Measurements from ENCODE around the gene TPCN1. TPM values are rescaled to one million over a fixed set of nuclear protein-coding genes. Genes with fewer than 3 reads are reported as not detected.

Gene TPCN1
- total and polyA plus RNA-seq, 9 donors, result 28.0 to 65.6 (median 47.6) TPM

DNA sequence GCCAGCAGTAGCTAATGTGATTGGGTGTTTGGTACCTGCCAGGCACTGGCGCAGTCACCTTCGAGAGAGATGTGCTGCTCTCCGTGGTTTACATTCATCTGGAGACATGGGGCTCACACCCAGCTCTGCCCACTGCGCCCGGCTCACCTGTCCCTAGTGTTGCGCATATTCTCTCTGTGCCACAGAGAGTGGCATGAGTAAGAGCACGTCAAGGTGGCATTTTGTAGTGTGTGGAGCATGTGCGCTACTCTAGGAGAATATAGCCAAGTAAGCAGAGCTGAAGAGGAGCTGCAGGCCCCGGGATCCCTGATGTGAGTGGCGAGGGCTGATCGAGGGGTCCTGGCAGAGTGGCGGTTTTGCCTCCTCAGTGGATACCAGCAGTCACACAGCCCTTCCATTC, 46.9 kb downstream of the TPCN1 start:
- 92 to 96% (median 95%) methylated on average over 12 of the region's 12 CpGs for WGBS, 3 donors
- H3K27ac ChIP-seq, result no peak overlapping the region

DNA sequence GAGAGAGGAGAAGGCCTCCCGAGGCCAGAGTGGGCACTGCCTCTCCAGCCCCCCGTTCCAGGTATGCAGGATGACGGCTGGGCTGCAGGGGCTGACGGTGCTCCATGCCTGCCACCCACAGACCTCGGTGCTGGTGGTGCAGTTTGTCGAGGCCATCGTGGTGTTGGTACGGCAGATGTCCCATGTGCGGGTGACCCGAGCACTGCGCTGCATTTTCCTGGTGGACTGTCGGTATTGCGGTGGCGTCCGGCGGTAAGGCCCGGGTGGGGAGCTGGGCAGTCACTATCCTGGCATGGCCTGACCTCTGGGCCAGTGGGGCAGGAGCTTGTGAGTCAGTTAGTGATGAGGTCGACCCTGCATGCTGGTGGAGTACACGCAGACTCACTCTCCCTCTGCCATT, 47.4 kb downstream of the TPCN1 start:
- DNase-seq, result peak in 3 of 5 donors; percentile 22 to 38 (median 30)
- H3K4me3 ChIP-seq, result no peak overlapping the region
- H3K9me3 ChIP-seq, result no peaks in the 10 kb centered on the region
- H3K4me1 ChIP-seq (ENCODE audit: insufficient read depth), result peaks cover 21% of the 10 kb centered on the region
- H3K27ac ChIP-seq, result no peak overlapping the region
- no peaks in the 10 kb centered on the region for H3K27me3 ChIP-seq
- intact Hi-C loops (cut with DNase I), result loop anchor here in 1 of 4 donors (2.0 kb wide), 1 partner anchor 48 kb away; the partner anchor contains the start of gene TPCN1
- no peaks in the 10 kb centered on the region for H3K36me3 ChIP-seq
- TF ChIP-seq, protein P1, sequence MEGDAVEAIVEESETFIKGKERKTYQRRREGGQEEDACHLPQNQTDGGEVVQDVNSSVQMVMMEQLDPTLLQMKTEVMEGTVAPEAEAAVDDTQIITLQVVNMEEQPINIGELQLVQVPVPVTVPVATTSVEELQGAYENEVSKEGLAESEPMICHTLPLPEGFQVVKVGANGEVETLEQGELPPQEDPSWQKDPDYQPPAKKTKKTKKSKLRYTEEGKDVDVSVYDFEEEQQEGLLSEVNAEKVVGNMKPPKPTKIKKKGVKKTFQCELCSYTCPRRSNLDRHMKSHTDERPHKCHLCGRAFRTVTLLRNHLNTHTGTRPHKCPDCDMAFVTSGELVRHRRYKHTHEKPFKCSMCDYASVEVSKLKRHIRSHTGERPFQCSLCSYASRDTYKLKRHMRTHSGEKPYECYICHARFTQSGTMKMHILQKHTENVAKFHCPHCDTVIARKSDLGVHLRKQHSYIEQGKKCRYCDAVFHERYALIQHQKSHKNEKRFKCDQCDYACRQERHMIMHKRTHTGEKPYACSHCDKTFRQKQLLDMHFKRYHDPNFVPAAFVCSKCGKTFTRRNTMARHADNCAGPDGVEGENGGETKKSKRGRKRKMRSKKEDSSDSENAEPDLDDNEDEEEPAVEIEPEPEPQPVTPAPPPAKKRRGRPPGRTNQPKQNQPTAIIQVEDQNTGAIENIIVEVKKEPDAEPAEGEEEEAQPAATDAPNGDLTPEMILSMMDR (IDR thresholded peaks at IDR 0.05), result no peak
- no peak for TF ChIP-seq POLR2A (IDR thresholded peaks at IDR 0.05)
- WGBS, 3 donors, result 91 to 95% (median 91%) methylated on average over 19 of the region's 19 CpGs

More for the DNA sequence above, 46.9 kb downstream of the TPCN1 start:
- no peaks in the 10 kb centered on the region for H3K36me3 ChIP-seq
- peaks cover 17% of the 10 kb centered on the region for H3K4me1 ChIP-seq (ENCODE audit: insufficient read depth)
- TF ChIP-seq, protein P1 (IDR thresholded peaks at IDR 0.05), result no peak
- TF ChIP-seq EP300 (IDR thresholded peaks at IDR 0.05), result no peak
- no peak for TF ChIP-seq POLR2A (IDR thresholded peaks at IDR 0.05)
- no peaks in the 10 kb centered on the region for H3K27me3 ChIP-seq
- no peaks in the 10 kb centered on the region for H3K9me3 ChIP-seq
- intact Hi-C loops (cut with DNase I), result loop anchor here in 1 of 4 donors (2.0 kb wide), 1 partner anchor 47 kb away; the partner anchor contains the start of gene TPCN1
- H3K4me3 ChIP-seq, result no peak overlapping the region
- peak in 2 of 5 donors; percentile 22 to 33 for DNase-seq

DNA sequence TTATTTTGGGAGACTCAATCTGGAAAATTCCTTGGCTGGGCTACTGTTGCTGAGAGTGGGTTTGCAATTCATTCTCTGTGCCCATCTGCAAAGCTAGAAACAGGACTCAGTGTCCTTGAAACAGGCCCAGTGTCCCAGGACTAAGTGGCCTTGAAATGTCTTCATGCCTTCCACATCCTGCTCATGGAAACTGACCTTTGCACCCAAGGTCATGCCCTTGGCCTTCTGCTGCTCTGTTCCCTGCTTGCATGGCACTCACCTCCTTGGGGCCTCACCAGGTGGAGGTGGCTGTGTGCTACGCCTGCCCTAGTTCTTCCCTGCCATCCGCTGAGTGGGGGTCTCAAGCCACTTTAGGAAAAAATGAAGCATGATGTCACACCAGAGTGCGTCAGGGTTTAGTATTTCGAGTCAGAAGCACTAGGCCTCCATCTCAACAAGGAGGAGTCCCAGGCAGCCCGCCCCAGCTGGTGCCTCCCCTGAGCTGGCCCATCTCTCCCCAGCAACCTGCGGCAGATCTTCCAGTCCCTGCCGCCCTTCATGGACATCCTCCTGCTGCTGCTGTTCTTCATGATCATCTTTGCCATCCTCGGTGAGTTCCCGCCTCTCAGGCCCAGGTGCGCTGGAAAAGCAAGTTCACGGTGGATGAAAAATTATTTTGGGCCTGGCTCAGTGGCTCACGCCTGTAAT, 48.1 kb downstream of the TPCN1 start:
- DNase-seq, result peak in 2 of 5 donors; percentile 45 to 47
- intact Hi-C loops (cut with DNase I), result loop anchor here in 1 of 4 donors (2.0 kb wide), 1 partner anchor 49 kb away; the partner anchor contains the start of gene TPCN1
- TF ChIP-seq, protein P1 (IDR thresholded peaks at IDR 0.05), result no peak
- Histone ChIP-seq H3K36me3 (no peaks in the 10 kb centered on the region), H3K4me1 (ENCODE audit: insufficient read depth) (peaks cover 20% of the 10 kb centered on the region), H3K9me3 (no peaks in the 10 kb centered on the region), H3K27ac (no peak overlapping the region), H3K4me3 (no peak overlapping the region), H3K27me3 (no peaks in the 10 kb centered on the region)
- WGBS, 3 donors, result 94 to 96% (median 95%) methylated on average over 12 of the region's 12 CpGs

DNA sequence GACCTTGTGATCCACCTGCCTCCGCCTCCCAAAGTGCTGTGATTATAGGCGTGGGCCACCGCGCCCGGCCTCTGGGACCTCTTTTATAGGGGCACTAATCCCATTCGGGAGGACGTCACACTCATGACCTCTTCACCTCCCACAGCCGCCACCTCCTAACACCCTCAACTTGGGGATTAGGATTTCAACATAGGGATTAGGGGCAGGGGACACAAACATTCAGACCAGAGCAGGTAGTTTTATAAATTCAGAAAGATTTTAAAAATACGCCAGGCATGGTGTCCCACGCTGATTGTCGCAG, 49.4 kb downstream of the TPCN1 start:
- Histone ChIP-seq H3K36me3 (no peaks in the 10 kb centered on the region), H3K27ac (peak overlapping the region in 1 of 2 donors; percentile 87), H3K4me1 (ENCODE audit: insufficient read depth) (peaks cover 20% of the 10 kb centered on the region), H3K9me3 (no peaks in the 10 kb centered on the region), H3K27me3 (no peaks in the 10 kb centered on the region), H3K4me3 (no peak overlapping the region)
- TF ChIP-seq, protein P1 (IDR thresholded peaks at IDR 0.05), result no peak
- WGBS, 3 donors, result 91 to 97% (median 95%) methylated on average over 11 of the region's 11 CpGs
- peak in 2 of 5 donors; percentile 35 for DNase-seq
- intact Hi-C loops (cut with DNase I), result no loop called here

All from ovary (tissue), 9 donors.